H1 (cell line): ENCODE data around the gene CEP57. TPM values are rescaled to one million over a fixed set of nuclear protein-coding genes. Genes with fewer than 3 reads are reported as not detected.

Source experiments
- CTCF ChIA-PET: fragments of 300-600 bp; sonication (Branson Sonifier 250); formaldehyde crosslinking; loops from one replicate; lab custom pipeline; 2021; ENCODE audit not compliant: partially characterized antibody; lab: Charles Lee
- POLR2A ChIA-PET: fragments of 300-600 bp; sonication (Branson Sonifier 250); formaldehyde crosslinking; loops from one replicate; lab custom pipeline; 2021; ENCODE audit warnings: inconsistent platforms; ENCODE audit not compliant: partially characterized antibody; lab: Charles Lee
- DNase-seq, 2 experiments: peaks; one replicate each; pipeline versions ENCODE4 v3.0.0 to v3.0.0-alpha.2; 2010 to 2022; ENCODE audit warnings: low spot score in 2 of 2, low read depth in 1 of 2, mixed read lengths in 1 of 2
- FAIRE-seq: peaks from 2 replicates; lab custom pipeline; 2011; peaks lifted over from hg19 to GRCh38; lab: Jason Lieb, UNC
- H2AFZ ChIP-seq: 2 replicates; pipeline ENCODE4 v1.8.1; 2012; ENCODE audit warnings: low read length, inconsistent platforms
- H2AK5ac ChIP-seq: 2 replicates; pipeline ENCODE4 v1.6.1; 2013; ENCODE audit warnings: low read depth, low read length
- H2BK120ac ChIP-seq: replicated peaks from 2 replicates; pipeline ENCODE3; 2013; ENCODE audit warnings: low read depth, low read length, inconsistent platforms
- H2BK12ac ChIP-seq: 2 replicates; pipeline ENCODE4 v1.6.1; 2013; ENCODE audit warnings: low read depth, low read length
- H2BK15ac ChIP-seq: 2 replicates; pipeline ENCODE4 v1.6.1; 2013; ENCODE audit warnings: low read length
- H2BK20ac ChIP-seq: 2 replicates; pipeline ENCODE4 v1.6.1; 2013; ENCODE audit warnings: low read length
- H2BK5ac ChIP-seq: 2 replicates; pipeline ENCODE4 v1.6.1; 2013; ENCODE audit warnings: low read depth, low read length
- H3K14ac ChIP-seq: 2 replicates; pipeline ENCODE4 v1.6.1; 2013; ENCODE audit warnings: inconsistent platforms; ENCODE audit not compliant: insufficient read length
- H3K18ac ChIP-seq: 2 replicates; pipeline ENCODE4 v1.6.1; 2013; ENCODE audit warnings: low read length; ENCODE audit errors: extremely low read depth
- H3K23ac ChIP-seq: 2 replicates; pipeline ENCODE4 v1.6.1; 2013; ENCODE audit warnings: inconsistent platforms; ENCODE audit not compliant: insufficient read length
- H3K23me2 ChIP-seq: 2 replicates; pipeline ENCODE4 v1.6.1; 2013; ENCODE audit warnings: low read depth, low read length
- H3K27ac ChIP-seq: 2 replicates; pipeline ENCODE4 v1.6.1; 2011; ENCODE audit warnings: low read depth, low read length, inconsistent platforms
- H3K27me3 ChIP-seq, 4 experiments: replicated peaks in 1 of 4; 1 replicate in 1 of 4; 2 replicates in 3 of 4; pipeline versions ENCODE4 v1.6.1 to v1.8.1; 2011 to 2013; ENCODE audit warnings: low read length in 3 of 4, mild to moderate bottlenecking in 3 of 4, inconsistent platforms in 2 of 4, mixed read lengths in 2 of 4, moderate library complexity in 1 of 4; ENCODE audit not compliant: control insufficient read depth in 3 of 4, insufficient read depth in 3 of 4; ENCODE audit errors: extremely low read depth in 1 of 4
- H3K36me3 ChIP-seq, 4 experiments: 2 replicates each; pipeline versions ENCODE4 v1.6.1 to v1.8.1; 2011 to 2013; ENCODE audit warnings: mild to moderate bottlenecking in 4 of 4, low read length in 3 of 4, moderate library complexity in 2 of 4, control low read depth in 1 of 4, inconsistent platforms in 1 of 4; ENCODE audit not compliant: insufficient read depth in 4 of 4, control insufficient read depth in 2 of 4
- H3K4ac ChIP-seq: replicated peaks from 2 replicates; pipeline ENCODE3; 2013; ENCODE audit warnings: low read length, low read depth, mixed read lengths, inconsistent platforms; ENCODE audit not compliant: insufficient read length
- H3K4me1 ChIP-seq, 4 experiments: replicated peaks in 1 of 4; 1 replicate in 1 of 4; 2 replicates in 3 of 4; pipeline versions ENCODE4 v1.6.1 to v1.8.1; 2011 to 2013; ENCODE audit warnings: low read length in 3 of 4, inconsistent platforms in 2 of 4, mixed read lengths in 1 of 4; ENCODE audit not compliant: insufficient read depth in 4 of 4, control insufficient read depth in 3 of 4
- H3K4me2 ChIP-seq, 2 experiments: 2 replicates each; pipeline versions ENCODE4 v1.6.1 to v1.8.1; 2011 to 2013; ENCODE audit warnings: low read depth in 2 of 2, low read length in 2 of 2, control low read depth in 1 of 2, inconsistent platforms in 1 of 2, mild to moderate bottlenecking in 1 of 2; ENCODE audit not compliant: insufficient read depth in 1 of 2
- H3K4me3 ChIP-seq, 4 experiments: fragments of 200-600, 300-600 bp in 1 of 4; sonication (generic), shearing (Covaris generic), sonication (Bioruptor Twin) in 1 of 4; 2 replicates each; pipeline versions ENCODE4 v1.5.1 to v1.8.1; 2011 to 2016; ENCODE audit warnings: low read length in 4 of 4, low read depth in 3 of 4, control low read depth in 2 of 4, inconsistent platforms in 2 of 4, mild to moderate bottlenecking in 2 of 4, mixed read lengths in 1 of 4, moderate library complexity in 1 of 4; ENCODE audit not compliant: insufficient read depth in 2 of 4; ENCODE audit errors: extremely low read depth in 1 of 4
- H3K56ac ChIP-seq: replicated peaks from 2 replicates; pipeline ENCODE3; 2013; ENCODE audit warnings: low read depth, mild to moderate bottlenecking, mixed read lengths, low read length, inconsistent platforms; ENCODE audit not compliant: insufficient read length
- H3K79me1 ChIP-seq: 2 replicates; pipeline ENCODE4 v1.6.1; 2013; ENCODE audit warnings: low read depth, low read length, control low read depth
- H3K79me2 ChIP-seq, 2 experiments: 2 replicates each; pipeline versions ENCODE4 v1.6.1 to v1.8.1; 2012 to 2013; ENCODE audit warnings: low read length in 2 of 2, mild to moderate bottlenecking in 2 of 2, inconsistent platforms in 1 of 2; ENCODE audit not compliant: insufficient read depth in 2 of 2, control insufficient read depth in 1 of 2
- H3K9ac ChIP-seq, 4 experiments: replicated peaks in 1 of 4; 1 replicate in 1 of 4; 2 replicates in 3 of 4; pipeline versions ENCODE4 v1.6.1 to v1.8.1; 2011 to 2013; ENCODE audit warnings: low read depth in 3 of 4, low read length in 3 of 4, control low read depth in 2 of 4, mild to moderate bottlenecking in 2 of 4, moderate library complexity in 2 of 4, inconsistent platforms in 1 of 4; ENCODE audit errors: extremely low read depth in 1 of 4
- H3K9me3 ChIP-seq, 2 experiments: 2 replicates each; pipeline versions ENCODE4 v1.6.1 to v1.8.1; 2012 to 2013; ENCODE audit warnings: mild to moderate bottlenecking in 2 of 2, moderate library complexity in 2 of 2, control low read depth in 1 of 2, inconsistent platforms in 1 of 2, low read depth in 1 of 2, low read length in 1 of 2, mixed read lengths in 1 of 2; ENCODE audit not compliant: insufficient read depth in 2 of 2
- H4K20me1 ChIP-seq, 2 experiments: replicated peaks in 1 of 2; 2 replicates each; pipeline versions ENCODE3 to v1.8.1; 2011 to 2013; ENCODE audit warnings: inconsistent platforms in 2 of 2, low read length in 2 of 2, mild to moderate bottlenecking in 1 of 2; ENCODE audit not compliant: insufficient read depth in 2 of 2, control insufficient read depth in 1 of 2
- H4K5ac ChIP-seq: 2 replicates; pipeline ENCODE4 v1.6.1; 2013; ENCODE audit warnings: low read length, low read depth, mixed read lengths, inconsistent platforms; ENCODE audit not compliant: insufficient read length
- H4K8ac ChIP-seq: 2 replicates; pipeline ENCODE4 v1.8.0; 2013; ENCODE audit warnings: mild to moderate bottlenecking, moderate library complexity, low read length, inconsistent platforms; ENCODE audit not compliant: insufficient read depth; ENCODE audit errors: extremely low read depth
- H4K91ac ChIP-seq: replicated peaks from 2 replicates; pipeline ENCODE3; 2013; ENCODE audit warnings: low read length, mixed read lengths, inconsistent platforms; ENCODE audit not compliant: insufficient read length
- WGBS, 2 experiments: shearing (Covaris generic) in 1 of 2; methylation state at CpG; one replicate each; pipeline versions ENCODE4 v1.1.6 to v1.1.7; 2013 to 2015; ENCODE audit warnings: low lambda C conversion rate in 2 of 2, mixed read lengths in 2 of 2, inconsistent platforms in 1 of 2, low coverage in 1 of 2, missing lambda C conversion rate in 1 of 2; ENCODE audit not compliant: insufficient replicate concordance in 2 of 2, insufficient coverage in 1 of 2, insufficient read length in 1 of 2; ENCODE audit errors: extremely low coverage in 1 of 2, missing lambda C conversion rate in 1 of 2; 5-methylcytosine and 5-hydroxymethylcytosine counted together
- polyA plus RNA-seq, 7 experiments: library from polyadenylated mRNA; depleted of rRNA in 3 of 7; stranded (reverse) in 5 of 7; unstranded in 2 of 7; fragments of >200 nt in 5 of 7; fragments of 200-250 nt in 2 of 7; gene quantifications; 1 replicate in 5 of 7; 2 replicates in 1 of 7; 4 replicates in 1 of 7; pipeline versions ENCODE4 v1.2.1 to v1.2.3, GENCODE V29; 2011 to 2013; ENCODE audit warnings: missing spikeins in 2 of 7, mixed read lengths in 2 of 7
- total RNA-seq: library from RNA; stranded (reverse); fragmentation: NEBNext Ultra II Directional; extraction: Animal tissue kit (Norgen Biotek cat#: 25700); gene quantifications from 2 replicates; pipeline ENCODE4 v1.2.1, GENCODE V29; 2021

Gene CEP57
- total and polyA plus RNA-seq, 2 of the 8 experiments (the other 6 are each of a cell fraction or from before 2014, with no cell fraction given): 26.3 to 72.7 TPM

DNA sequence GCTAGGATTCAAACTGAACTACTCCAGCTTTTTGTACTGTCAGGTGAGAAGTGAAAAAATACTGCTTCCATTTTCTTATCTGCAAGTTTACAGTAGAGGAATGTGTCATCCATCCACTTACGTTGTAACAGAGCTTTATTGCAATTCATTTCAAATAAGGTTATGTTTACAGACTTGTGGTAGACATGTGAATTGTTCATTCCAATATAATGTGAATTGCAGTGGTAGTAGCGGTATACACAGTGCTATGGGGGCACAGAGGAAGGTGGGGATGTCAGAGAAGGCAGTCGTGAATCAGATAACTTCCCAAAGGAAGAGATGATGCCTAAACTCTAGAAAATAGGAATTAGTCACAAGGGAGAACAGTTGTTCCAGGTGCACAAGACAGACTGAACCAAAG is 42.5 kb downstream of the CEP57 start:
- Histone ChIP-seq H3K79me2 (no peaks in the 10 kb centered on the region), H3K14ac (no peak overlapping the region), H3K23me2 (no peaks in the 10 kb centered on the region), H4K8ac (no peak overlapping the region), H2BK5ac (no peak overlapping the region), H3K9me3 (no peaks in the 10 kb centered on the region), H3K4ac (no peak overlapping the region), H2BK15ac (no peak overlapping the region), H4K20me1 (no peaks in the 10 kb centered on the region), H3K36me3 (peaks cover 4 to 78% (median 52%) of the 10 kb centered on the region in 4 experiments; a peak in 7 of 8 replicates), H3K4me2 (no peak overlapping the region), H2AK5ac (no peak overlapping the region), H2BK120ac (no peak overlapping the region), H2AFZ (no peak overlapping the region), H3K27me3 (no peaks in the 10 kb centered on the region), H4K5ac (no peak overlapping the region), H3K27ac (no peak overlapping the region), H2BK12ac (no peak overlapping the region), H3K4me3 (no peak overlapping the region), H3K23ac (no peak overlapping the region), H3K18ac (no peak overlapping the region), H4K91ac (no peak overlapping the region), H3K4me1 (no peaks in the 10 kb centered on the region), H2BK20ac (no peak overlapping the region), H3K56ac (no peak overlapping the region), H3K9ac (no peak overlapping the region), H3K79me1 (no peaks in the 10 kb centered on the region)
- DNase-seq: no peak
- POLR2A ChIA-PET: interaction anchor here (0.9 to 2.1 kb wide), 3 partner anchors 15 to 509 kb away, joined by 3 to 5 read pairs (median 3); partner anchors contain the start of gene FAM76B
- FAIRE-seq: no peak
- WGBS, 2 experiments: 90% methylated on average over 3 of the region's 3 CpGs; no CpG with 5 or more reads in 1 of the 2 experiments
- CTCF ChIA-PET: interaction anchor here (0.9 to 1.5 kb wide), 4 partner anchors 10 to 595 kb away, joined by 3 read pairs; no protein-coding TSS in a partner anchor
